ENCODE results near the gene CLCN7. TPM values are rescaled to one million over a fixed set of nuclear protein-coding genes. Genes with fewer than 3 reads are reported as not detected.

The CLCN7 gene
- polyA plus RNA-seq, 1 donor, result 93.6 TPM

GRCh38 chr16:1398826-1399581 lies 75.8 kb downstream of the CLCN7 start:
- Histone ChIP-seq H3K27ac (ENCODE audit: low read length) (no peak overlapping the region), H3K4me1 (ENCODE audit: control insufficient read depth, insufficient read depth, low read length) (no peaks in the 10 kb centered on the region), H3K36me3 (ENCODE audit: control insufficient read depth, insufficient read depth, low read length) (peaks cover 62% of the 10 kb centered on the region), H3K27me3 (ENCODE audit: control insufficient read depth, insufficient read depth, low read length) (no peaks in the 10 kb centered on the region), H3K9me3 (ENCODE audit: control insufficient read depth, low read depth, low read length) (no peaks in the 10 kb centered on the region), H3K4me3 (ENCODE audit: low read length) (no peak overlapping the region)
- no CpG with 5 or more reads among the region's 38 CpGs for WGBS (ENCODE audit: insufficient coverage, low lambda C conversion rate)
- DNase-seq, result no peak

- no peak overlapping the region for H3K4me3 ChIP-seq (ENCODE audit: low read length)
- WGBS (ENCODE audit: insufficient coverage, low lambda C conversion rate), result no CpG with 5 or more reads among the region's 9 CpGs
- no peaks in the 10 kb centered on the region for H3K4me1 ChIP-seq (ENCODE audit: control insufficient read depth, insufficient read depth, low read length)
- no peaks in the 10 kb centered on the region for H3K9me3 ChIP-seq (ENCODE audit: control insufficient read depth, low read depth, low read length)
- H3K27ac ChIP-seq (ENCODE audit: low read length), result no peak overlapping the region
- no peak for DNase-seq
- peaks cover 64% of the 10 kb centered on the region for H3K36me3 ChIP-seq (ENCODE audit: control insufficient read depth, insufficient read depth, low read length)
- no peaks in the 10 kb centered on the region for H3K27me3 ChIP-seq (ENCODE audit: control insufficient read depth, insufficient read depth, low read length)
Observed at GRCh38 chr16:1398351-1398750, 76.5 kb downstream of the CLCN7 start.

- no CpG with 5 or more reads among the region's 21 CpGs for WGBS (ENCODE audit: insufficient coverage, low lambda C conversion rate)
- H3K36me3 ChIP-seq (ENCODE audit: control insufficient read depth, insufficient read depth, low read length), result peaks cover 66% of the 10 kb centered on the region
Observed at GRCh38 chr16:1397779-1398178, 77.0 kb downstream of the CLCN7 start.

GRCh38 chr16:1395444-1396031 lies 79.3 kb downstream of the CLCN7 start:
- Histone ChIP-seq H3K36me3 (ENCODE audit: control insufficient read depth, insufficient read depth, low read length) (peaks cover 64% of the 10 kb centered on the region), H3K27me3 (ENCODE audit: control insufficient read depth, insufficient read depth, low read length) (no peaks in the 10 kb centered on the region), H3K4me1 (ENCODE audit: control insufficient read depth, insufficient read depth, low read length) (no peaks in the 10 kb centered on the region), H3K9me3 (ENCODE audit: control insufficient read depth, low read depth, low read length) (no peaks in the 10 kb centered on the region), H3K4me3 (ENCODE audit: low read length) (no peak overlapping the region), H3K27ac (ENCODE audit: low read length) (no peak overlapping the region)
- peak in 1 of 2 donors; percentile 20 for DNase-seq
- WGBS (ENCODE audit: insufficient coverage, low lambda C conversion rate), result no CpG with 5 or more reads among the region's 22 CpGs

More at GRCh38 chr16:1397779-1398178, 77.0 kb downstream of the CLCN7 start:
- H3K27ac ChIP-seq (ENCODE audit: low read length), result no peak overlapping the region
- H3K27me3 ChIP-seq (ENCODE audit: control insufficient read depth, insufficient read depth, low read length), result no peaks in the 10 kb centered on the region
- no peak overlapping the region for H3K4me3 ChIP-seq (ENCODE audit: low read length)
- no peak for DNase-seq
- no peaks in the 10 kb centered on the region for H3K4me1 ChIP-seq (ENCODE audit: control insufficient read depth, insufficient read depth, low read length)
- H3K9me3 ChIP-seq (ENCODE audit: control insufficient read depth, low read depth, low read length), result no peaks in the 10 kb centered on the region

Other genes with a start within 250 kb of the CLCN7 start
- 25.4 TPM for gene TPSG1, start 249.8 kb downstream of the CLCN7 start, polyA plus RNA-seq
- 0.34 TPM for gene TPSB2, start 244.8 kb downstream of the CLCN7 start, polyA plus RNA-seq
- 0.30 TPM for gene TPSAB1, start 234.3 kb downstream of the CLCN7 start, polyA plus RNA-seq
- 0.06 TPM for gene TPSD1, start 219.0 kb downstream of the CLCN7 start, polyA plus RNA-seq
- gene UBE2I, start 165.4 kb downstream of the CLCN7 start, polyA plus RNA-seq, result 130 TPM
- 8.1 TPM for gene BAIAP3, start 141.4 kb downstream of the CLCN7 start, polyA plus RNA-seq
- 40.0 TPM for gene TSR3, start 123.2 kb downstream of the CLCN7 start, polyA plus RNA-seq
- gene GNPTG, start 123.1 kb downstream of the CLCN7 start, polyA plus RNA-seq, result 68.3 TPM
- gene UNKL, start 60.3 kb downstream of the CLCN7 start, polyA plus RNA-seq, result 21.9 TPM
- 18.5 TPM for gene UQCC4, start 54.3 kb downstream of the CLCN7 start, polyA plus RNA-seq
- gene PERCC1, start 44.0 kb downstream of the CLCN7 start, polyA plus RNA-seq, result 1.3 TPM
- 2.9 TPM for gene CCDC154, start 30.5 kb downstream of the CLCN7 start, polyA plus RNA-seq
- gene PTX4, start 13.9 kb upstream of the CLCN7 start, polyA plus RNA-seq, result 0.19 TPM
- gene TELO2, start 18.3 kb upstream of the CLCN7 start, polyA plus RNA-seq, result 50.1 TPM
- gene TMEM204, start 58.6 kb upstream of the CLCN7 start, polyA plus RNA-seq, result 9.4 TPM
- 14.2 TPM for gene IFT140, start 137.0 kb upstream of the CLCN7 start, polyA plus RNA-seq
- 22.0 TPM for gene CRAMP1, start 137.3 kb upstream of the CLCN7 start, polyA plus RNA-seq
- 52.2 TPM for gene JPT2, start 203.3 kb upstream of the CLCN7 start, polyA plus RNA-seq
- gene MAPK8IP3, start 231.2 kb upstream of the CLCN7 start, polyA plus RNA-seq, result 67.8 TPM